Activated T-helper 2 cell treated with anti-CD3 and anti-CD28 coated beads, Interferon-gamma antibody, Interleukin-2, Interleukin-4, amounts not matched to agents 10 μg/mL and 5 μg/mL and 100 μg/mL, durations not matched to agents 14 hours and 24 hours and 36 hours (primary cell): ENCODE measurements around the gene KCNAB1. TPM values are rescaled to one million over a fixed set of nuclear protein-coding genes. Genes with fewer than 3 reads are reported as not detected.

ENCODE experiments used
- DNase-seq: peaks from one replicate; pipeline ENCODE4 v3.0.0; 2021; ENCODE audit warnings: low spot score
- H3K27ac Mint-ChIP-seq: one replicate; pipeline ENCODE4 v1.8.0; 2021; ENCODE audit warnings: mixed read lengths
- H3K27me3 Mint-ChIP-seq: one replicate; pipeline ENCODE4 v1.8.0; 2021; ENCODE audit warnings: low read depth, mixed read lengths
- H3K36me3 Mint-ChIP-seq: one replicate; pipeline ENCODE4 v1.8.0; 2021; ENCODE audit warnings: low read depth, mixed read lengths
- H3K4me1 Mint-ChIP-seq: one replicate; pipeline ENCODE4 v1.8.0; 2021; ENCODE audit warnings: low read depth, mixed read lengths
- H3K4me3 Mint-ChIP-seq: one replicate; pipeline ENCODE4 v1.8.0; 2021; ENCODE audit warnings: low read depth, mild to moderate bottlenecking, moderate library complexity, mixed read lengths
- H3K9me3 Mint-ChIP-seq: one replicate; pipeline ENCODE4 v1.8.0; 2021; ENCODE audit warnings: mixed read lengths
- intact Hi-C: fragments of 100-400 bp; cut with micrococcal nuclease; formaldehyde crosslinking; loops from one replicate; pipeline ENCODE4 v1.15.1; 2023
- total RNA-seq: library from RNA; stranded (reverse); gene quantifications from 2 replicates; pipeline ENCODE4 v1.2.3, GENCODE V29; 2022

The KCNAB1 gene
- total RNA-seq, 1 donor from 2014 or later = not detected

GRCh38 chr3:156366559-156366958 is 246.2 kb downstream of the KCNAB1 start:
- Mint-ChIP-seq H3K36me3 (no peaks in the 10 kb centered on the region), H3K4me3 (no peak overlapping the region), H3K27me3 (peaks cover 16% of the 10 kb centered on the region), H3K4me1 (no peaks in the 10 kb centered on the region), H3K9me3 (no peaks in the 10 kb centered on the region), H3K27ac (no peak overlapping the region)
- DNase-seq = no peak
- intact Hi-C loops = no loop called here

GRCh38 chr3:156368189-156368588 is 247.8 kb downstream of the KCNAB1 start:
- Mint-ChIP-seq H3K36me3 (no peaks in the 10 kb centered on the region), H3K4me3 (no peak overlapping the region), H3K27ac (no peak overlapping the region), H3K9me3 (no peaks in the 10 kb centered on the region), H3K4me1 (no peaks in the 10 kb centered on the region), H3K27me3 (peaks cover 16% of the 10 kb centered on the region)
- DNase-seq = no peak
- intact Hi-C loops = no loop called here

GRCh38 chr3:156371701-156372100 is 251.3 kb downstream of the KCNAB1 start:
- H3K27ac Mint-ChIP-seq = no peak overlapping the region
- no peak overlapping the region for H3K4me3 Mint-ChIP-seq
- no peaks in the 10 kb centered on the region for H3K4me1 Mint-ChIP-seq
- peaks cover 24% of the 10 kb centered on the region for H3K27me3 Mint-ChIP-seq
- no peak for DNase-seq
- H3K9me3 Mint-ChIP-seq = no peaks in the 10 kb centered on the region
- intact Hi-C loops = no loop called here
- H3K36me3 Mint-ChIP-seq = no peaks in the 10 kb centered on the region

DNA sequence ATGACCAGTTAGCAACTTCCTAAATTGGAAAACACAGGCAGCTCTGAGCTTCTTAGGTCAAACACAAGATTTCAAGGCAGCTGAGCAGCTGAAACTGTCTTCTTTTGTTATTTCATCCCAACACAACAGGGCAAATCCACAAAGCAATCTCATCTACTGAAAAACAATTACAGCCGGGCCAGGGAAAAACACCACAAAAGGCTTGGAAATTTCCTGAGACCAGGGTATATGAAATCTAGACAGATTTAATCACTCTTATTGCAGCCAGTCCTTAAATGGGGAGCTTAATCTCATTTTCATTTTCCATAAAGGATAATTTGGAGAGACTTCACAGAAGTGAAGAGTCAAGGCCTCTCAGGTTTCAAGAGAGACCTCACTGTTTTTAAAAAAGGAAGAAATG is 252.7 kb downstream of the KCNAB1 start:
- H3K27me3 Mint-ChIP-seq = peaks cover 24% of the 10 kb centered on the region
- no peak overlapping the region for H3K4me3 Mint-ChIP-seq
- no peaks in the 10 kb centered on the region for H3K4me1 Mint-ChIP-seq

GRCh38 chr3:156373654-156374053 is 253.3 kb downstream of the KCNAB1 start:
- Mint-ChIP-seq H3K4me3 (no peak overlapping the region), H3K27me3 (peaks cover 27% of the 10 kb centered on the region), H3K36me3 (no peaks in the 10 kb centered on the region), H3K9me3 (no peaks in the 10 kb centered on the region), H3K27ac (no peak overlapping the region), H3K4me1 (no peaks in the 10 kb centered on the region)
- intact Hi-C loops = no loop called here
- no peak for DNase-seq

More for the DNA sequence above, 252.7 kb downstream of the KCNAB1 start:
- no peak for DNase-seq
- Mint-ChIP-seq H3K36me3 (no peaks in the 10 kb centered on the region), H3K9me3 (no peaks in the 10 kb centered on the region), H3K27ac (no peak overlapping the region)
- intact Hi-C loops = no loop called here

DNA sequence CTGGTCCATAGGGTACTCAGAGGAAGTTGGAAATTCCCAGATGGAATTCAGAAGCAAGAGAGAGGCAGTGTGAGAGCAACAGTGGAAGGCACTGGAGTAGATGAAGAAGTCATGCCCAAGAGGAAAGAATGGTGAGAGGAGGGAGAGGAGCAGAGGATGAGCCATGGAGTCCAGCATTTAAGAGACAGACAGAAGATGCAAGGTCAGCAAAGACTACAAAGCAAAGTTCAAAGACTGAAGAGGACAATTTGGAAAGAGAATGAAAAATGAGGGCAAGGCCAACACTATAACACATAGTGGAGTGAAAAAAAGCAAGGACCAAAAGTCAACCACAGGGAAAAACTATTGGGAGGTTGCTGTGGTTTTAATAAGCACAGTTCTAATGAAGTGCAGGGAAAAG is 255.8 kb downstream of the KCNAB1 start:
- Mint-ChIP-seq H3K27me3 (peaks cover 18% of the 10 kb centered on the region), H3K27ac (no peak overlapping the region), H3K4me1 (no peaks in the 10 kb centered on the region), H3K36me3 (no peaks in the 10 kb centered on the region), H3K4me3 (no peak overlapping the region), H3K9me3 (no peaks in the 10 kb centered on the region)
- intact Hi-C loops = no loop called here
- no peak for DNase-seq

GRCh38 chr3:156377266-156377665 is 256.9 kb downstream of the KCNAB1 start:
- Mint-ChIP-seq H3K27me3 (peaks cover 18% of the 10 kb centered on the region), H3K27ac (no peak overlapping the region), H3K4me3 (no peak overlapping the region), H3K36me3 (no peaks in the 10 kb centered on the region), H3K9me3 (no peaks in the 10 kb centered on the region), H3K4me1 (no peaks in the 10 kb centered on the region)
- DNase-seq = no peak
- intact Hi-C loops = no loop called here

DNA sequence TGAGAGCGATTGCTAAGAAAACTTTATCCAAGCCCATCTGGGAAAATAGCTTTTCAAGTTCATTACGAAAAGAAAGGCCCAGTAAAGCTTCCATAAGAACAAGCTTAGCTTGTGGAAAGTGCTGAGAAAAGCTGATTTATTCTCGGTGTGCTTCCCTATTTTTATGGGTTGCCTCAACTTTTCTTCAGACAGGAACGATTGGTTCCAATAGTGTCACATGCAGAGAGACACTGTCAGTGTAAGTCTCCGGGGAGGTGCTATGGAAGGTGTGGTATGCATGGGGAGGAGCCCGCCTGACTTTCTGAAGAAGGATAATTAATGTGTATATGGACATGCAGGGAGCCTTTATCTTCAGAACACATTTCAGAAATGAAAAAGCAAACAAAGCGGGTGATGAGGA is 257.3 kb downstream of the KCNAB1 start:
- H3K9me3 Mint-ChIP-seq = no peaks in the 10 kb centered on the region
- no peaks in the 10 kb centered on the region for H3K4me1 Mint-ChIP-seq
- intact Hi-C loops = no loop called here

GRCh38 chr3:156378871-156379270 is 258.5 kb downstream of the KCNAB1 start:
- Mint-ChIP-seq H3K9me3 (no peaks in the 10 kb centered on the region), H3K4me1 (no peaks in the 10 kb centered on the region), H3K27me3 (peaks cover 18% of the 10 kb centered on the region), H3K4me3 (no peak overlapping the region), H3K36me3 (no peaks in the 10 kb centered on the region), H3K27ac (no peak overlapping the region)
- intact Hi-C loops = no loop called here
- DNase-seq = no peak

More for the DNA sequence above, 257.3 kb downstream of the KCNAB1 start:
- no peak overlapping the region for H3K4me3 Mint-ChIP-seq
- no peaks in the 10 kb centered on the region for H3K36me3 Mint-ChIP-seq
- no peak overlapping the region for H3K27ac Mint-ChIP-seq
- DNase-seq = no peak
- H3K27me3 Mint-ChIP-seq = peaks cover 18% of the 10 kb centered on the region

DNA sequence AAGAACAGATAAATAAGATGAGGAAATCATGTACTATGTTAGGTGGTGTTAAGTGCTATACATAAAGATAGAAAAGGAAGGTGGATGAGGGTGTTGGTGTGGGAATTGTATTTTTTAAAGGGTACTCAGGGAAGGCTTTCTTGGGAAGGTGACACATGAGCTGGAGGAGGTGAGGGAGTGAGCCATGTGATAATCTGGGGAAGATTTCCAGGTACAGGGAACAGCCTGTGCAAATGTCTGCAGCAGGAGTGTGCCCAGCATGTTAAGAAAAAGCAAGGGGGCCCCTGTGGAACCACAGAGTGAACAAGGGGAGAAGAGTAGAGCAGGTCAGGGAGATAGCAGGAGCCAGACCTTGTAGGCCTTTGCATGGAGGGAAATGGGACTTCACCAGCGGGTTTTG is 258.9 kb downstream of the KCNAB1 start:
- intact Hi-C loops = no loop called here
- no peaks in the 10 kb centered on the region for H3K9me3 Mint-ChIP-seq
- no peaks in the 10 kb centered on the region for H3K4me1 Mint-ChIP-seq
- no peak overlapping the region for H3K27ac Mint-ChIP-seq
- peaks cover 19% of the 10 kb centered on the region for H3K27me3 Mint-ChIP-seq
- no peak overlapping the region for H3K4me3 Mint-ChIP-seq
- no peaks in the 10 kb centered on the region for H3K36me3 Mint-ChIP-seq
- DNase-seq = no peak

GRCh38 chr3:156381253-156381652 is 260.9 kb downstream of the KCNAB1 start:
- peaks cover 25% of the 10 kb centered on the region for H3K27me3 Mint-ChIP-seq
- intact Hi-C loops = no loop called here
- H3K27ac Mint-ChIP-seq = no peak overlapping the region
- no peaks in the 10 kb centered on the region for H3K9me3 Mint-ChIP-seq
- no peak for DNase-seq
- H3K4me3 Mint-ChIP-seq = no peak overlapping the region
- no peaks in the 10 kb centered on the region for H3K36me3 Mint-ChIP-seq
- no peaks in the 10 kb centered on the region for H3K4me1 Mint-ChIP-seq

- Mint-ChIP-seq H3K9me3 (no peaks in the 10 kb centered on the region), H3K27me3 (peaks cover 25% of the 10 kb centered on the region), H3K4me3 (no peak overlapping the region), H3K36me3 (no peaks in the 10 kb centered on the region), H3K4me1 (no peaks in the 10 kb centered on the region), H3K27ac (no peak overlapping the region)
- DNase-seq = no peak
- intact Hi-C loops = loop anchor here (2.0 kb wide), 1 partner anchor 230 kb away; no protein-coding TSS in a partner anchor
These were observed 262.3 kb downstream of the KCNAB1 start for GRCh38 chr3:156382458-156383346.

DNA sequence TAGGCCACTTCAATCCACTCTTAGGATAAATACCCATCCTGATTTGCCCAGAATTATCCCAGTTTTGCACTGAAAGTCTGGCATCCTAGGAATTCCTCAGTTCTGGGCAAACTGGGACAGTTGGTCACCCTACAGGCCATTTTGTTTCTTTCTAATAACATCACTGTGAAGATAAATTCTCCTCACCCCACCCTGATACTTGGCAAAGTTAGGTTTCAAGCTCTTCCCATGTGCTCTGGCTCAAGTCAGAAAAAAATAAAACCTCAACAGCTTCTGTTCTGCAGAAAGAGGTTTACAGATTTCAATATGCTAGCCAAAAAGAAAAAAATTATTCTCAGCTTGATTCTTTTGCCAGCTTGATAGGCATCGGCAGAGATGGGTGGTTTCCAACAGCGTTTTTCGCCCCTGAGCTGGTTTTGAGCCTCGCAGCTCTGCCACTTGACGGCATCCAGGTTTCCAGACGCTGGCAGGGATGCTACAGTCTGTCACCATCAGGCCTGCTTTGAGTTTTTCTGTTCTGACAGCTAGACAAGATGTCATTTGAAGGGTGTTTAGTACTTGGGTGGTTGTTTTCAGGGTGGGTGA is 263.2 kb downstream of the KCNAB1 start:
- no peak overlapping the region for H3K27ac Mint-ChIP-seq
- H3K36me3 Mint-ChIP-seq = no peaks in the 10 kb centered on the region
- no peak for DNase-seq
- no peaks in the 10 kb centered on the region for H3K4me1 Mint-ChIP-seq
- intact Hi-C loops = loop anchor here (2.0 kb wide), 1 partner anchor 231 kb away; no protein-coding TSS in a partner anchor
- no peaks in the 10 kb centered on the region for H3K9me3 Mint-ChIP-seq
- H3K4me3 Mint-ChIP-seq = no peak overlapping the region
- peaks cover 23% of the 10 kb centered on the region for H3K27me3 Mint-ChIP-seq
